GM12878 (cell line): ENCODE measurements around the gene EPB41L4B. TPM values are rescaled to one million over a fixed set of nuclear protein-coding genes. Genes with fewer than 3 reads are reported as not detected.

ENCODE experiments used
- ATAC-seq: fragments of 200-7000 bp; cut with Tn5 transposase; 3 replicates; pipeline ENCODE4 v1.9.1; 2020; ENCODE audit warnings: mild to moderate bottlenecking, moderate library complexity
- BruUV-seq: library from RNA; stranded (reverse); fragments of 400-500 nt; replicated peaks from 2 replicates; lab custom pipeline; 2021; lab: Mats Ljungman, UMichigan
- CTCF ChIA-PET: fragments of 300-600 bp; sonication (Branson Sonifier 250); formaldehyde crosslinking; extraction: SDS; loops from one replicate; lab custom pipeline; 2021; ENCODE audit warnings: inconsistent platforms; lab: Yijun Ruan, JAX
- POLR2A ChIA-PET: fragments of 350-600 bp; formaldehyde crosslinking; extraction: SDS; loops from one replicate; lab custom pipeline; 2021; ENCODE audit warnings: inconsistent platforms; lab: Charles Lee
- RAD21 ChIA-PET: fragments of 300-600 bp; sonication (Branson Sonifier 250); formaldehyde crosslinking; loops from one replicate; lab custom pipeline; 2023; ENCODE audit warnings: antibody characterized with exemption; ENCODE audit not compliant: unreplicated experiment; lab: Charles Lee
- SMC1A ChIA-PET: fragments of 300-600 bp; sonication (Branson Sonifier 250); formaldehyde crosslinking; loops from one replicate; lab custom pipeline; 2023; ENCODE audit not compliant: unreplicated experiment, uncharacterized antibody; lab: Charles Lee
- DNase-seq: peaks from one replicate; pipeline ENCODE4 v3.0.0-alpha.2; 2011; ENCODE audit warnings: low read depth, low spot score
- FAIRE-seq: peaks from 3 replicates; lab custom pipeline; 2011; peaks lifted over from hg19 to GRCh38; lab: Jason Lieb, UNC
- H2AFZ ChIP-seq: 2 replicates; pipeline ENCODE4 v1.6.0; 2011; ENCODE audit warnings: low read depth, low read length, control low read depth; ENCODE audit not compliant: control insufficient read depth
- H3K27ac ChIP-seq: 2 replicates; pipeline ENCODE4 v1.5.1; 2011; ENCODE audit warnings: control low read depth; ENCODE audit not compliant: control insufficient read depth, insufficient read depth
- H3K27me3 ChIP-seq, 2 experiments: replicated peaks in 1 of 2; 2 replicates each; pipeline versions ENCODE4 v1.6.0 to v1.6.1; 2011; ENCODE audit warnings: low read length in 1 of 2; ENCODE audit not compliant: control insufficient read depth in 2 of 2, insufficient read depth in 2 of 2
- H3K36me3 ChIP-seq, 2 experiments: 2 replicates each; pipeline ENCODE4 v1.5.1; 2011; ENCODE audit warnings: low read length in 1 of 2; ENCODE audit not compliant: control insufficient read depth in 2 of 2, insufficient read depth in 2 of 2
- H3K4me1 ChIP-seq: 2 replicates; pipeline ENCODE4 v1.6.1; 2011; ENCODE audit warnings: mild to moderate bottlenecking, low read length, moderate library complexity, mixed read lengths; ENCODE audit not compliant: control insufficient read depth, insufficient read depth
- H3K4me2 ChIP-seq: 2 replicates; pipeline ENCODE4 v1.6.0; 2011; ENCODE audit warnings: control low read depth; ENCODE audit not compliant: control insufficient read depth, insufficient read depth
- H3K4me3 ChIP-seq: fragments of 200-600 bp; sonication (generic); 2 replicates; pipeline ENCODE4 v1.5.1; 2016
- H3K79me2 ChIP-seq: 2 replicates; pipeline ENCODE4 v1.6.0; 2011; ENCODE audit warnings: low read length; ENCODE audit not compliant: control insufficient read depth, insufficient read depth
- H3K9ac ChIP-seq: 2 replicates; pipeline ENCODE4 v1.8.0; 2011; ENCODE audit warnings: low read length, control low read depth, mixed read lengths; ENCODE audit not compliant: control insufficient read depth, insufficient read depth
- H3K9me3 ChIP-seq: replicated peaks from 3 replicates; pipeline ENCODE4 v1.5.1; 2011; ENCODE audit warnings: mild to moderate bottlenecking, low read length; ENCODE audit not compliant: control insufficient read depth, insufficient read depth
- H4K20me1 ChIP-seq: 2 replicates; pipeline ENCODE4 v1.6.0; 2011; ENCODE audit not compliant: control insufficient read depth, insufficient read depth
- CHD2 ChIP-seq: IDR thresholded peaks from 2 replicates; pipeline ENCODE4 v1.6.1; 2011; ENCODE audit warnings: low read depth, low read length, improper control_type of control experiment, borderline replicate concordance
- MAX ChIP-seq: IDR thresholded peaks from 2 replicates; pipeline ENCODE4 v1.6.1; 2012; ENCODE audit warnings: low read depth, low read length, improper control_type of control experiment
- NKRF ChIP-seq: fragments of 450-650 bp; conservative IDR thresholded peaks from 2 replicates; pipeline ENCODE4 v1.6.1; 2017; ENCODE audit warnings: mild to moderate bottlenecking, moderate library complexity
- PML ChIP-seq: IDR thresholded peaks from 2 replicates; pipeline ENCODE4 v1.6.1; 2012; ENCODE audit warnings: low read length, inconsistent platforms
- POLR2AphosphoS5 ChIP-seq: IDR thresholded peaks from 2 replicates; pipeline ENCODE4 v1.6.1; 2011; ENCODE audit warnings: mild to moderate bottlenecking, low read length, inconsistent platforms
- REST ChIP-seq: IDR thresholded peaks from 2 replicates; pipeline ENCODE4 v1.6.1; 2012; ENCODE audit warnings: mild to moderate bottlenecking, low read depth, low read length
- WGBS: methylation state at CpG from one replicate; pipeline ENCODE4 v1.1.6; 2016; ENCODE audit warnings: low lambda C conversion rate; ENCODE audit not compliant: insufficient replicate concordance, insufficient coverage; ENCODE audit errors: missing lambda C conversion rate; 5-methylcytosine and 5-hydroxymethylcytosine counted together
- in situ Hi-C: fragments of 300-500 bp; cut with MboI; formaldehyde crosslinking; loops from 9 replicates; pipeline ENCODE4 v1.14.3; 2018; ENCODE audit warnings: mixed read lengths
- intact Hi-C: fragments of 100-400 bp; cut with micrococcal nuclease; formaldehyde crosslinking; loops from one replicate; pipeline ENCODE4 v1.14.2; 2022; ENCODE audit not compliant: unreplicated experiment
- polyA plus RNA-seq, 11 experiments: library from polyadenylated mRNA; depleted of rRNA in 4 of 11; unstranded in 6 of 11; stranded (reverse) in 5 of 11; fragments of >200 nt; fragmentation: Nextera tagmentation in 4 of 11; fragmentation: Illumina TruSeq in 1 of 11; extraction: Ambion mirVana in 4 of 11; extraction: Trizol in 1 of 11; gene quantifications; 1 replicate in 1 of 11; 2 replicates in 10 of 11; pipeline versions ENCODE4 v1.2.1 to v1.2.3, GENCODE V29; 2011 to 2016; ENCODE audit warnings: inconsistent platforms in 2 of 11, missing spikeins in 2 of 11, low read depth in 1 of 11
- total RNA-seq, 4 experiments: library from RNA; depleted of rRNA in 3 of 4; stranded (reverse); fragments of >200 nt in 3 of 4; fragmentation: Illumina TruSeq in 1 of 4; extraction: Trizol in 1 of 4; gene quantifications; 2 replicates each; pipeline versions ENCODE4 v1.2.1 to v1.2.3, GENCODE V29; 2013 to 2021

Gene EPB41L4B
- total and polyA plus RNA-seq, 10 of the 15 experiments (the other 5 are each of a cell fraction or from before 2014, with no cell fraction given), result 0.04 to 0.75 (median 0.13) TPM; not detected in 1

GRCh38 chr9:109149722-109150121 is 171.1 kb downstream of the EPB41L4B start:
- Histone ChIP-seq H3K9ac (no peak overlapping the region), H3K27ac (no peak overlapping the region), H2AFZ (no peak overlapping the region), H3K27me3 (no peaks in the 10 kb centered on the region), H3K4me3 (no peak overlapping the region), H3K4me2 (no peak overlapping the region), H4K20me1 (no peaks in the 10 kb centered on the region), H3K4me1 (no peaks in the 10 kb centered on the region), H3K79me2 (no peaks in the 10 kb centered on the region), H3K36me3 (no peaks in the 10 kb centered on the region), H3K9me3 (peaks cover 3% of the 10 kb centered on the region; the same call in 2 of the 3 replicates)
- TF ChIP-seq PML, result no peak
- TF ChIP-seq REST, result no peak
- TF ChIP-seq CHD2, result no peak
- no peak for TF ChIP-seq MAX
- no peak for TF ChIP-seq NKRF
- no peak for TF ChIP-seq POLR2AphosphoS5
- in situ Hi-C loops (no loop called here), intact Hi-C loops (no loop called here)
- FAIRE-seq, result no peak
- SMC1A ChIA-PET, result no interaction called here
- WGBS, result 54% methylated on average over 4 of the region's 4 CpGs
- CTCF ChIA-PET, result no interaction called here
- RAD21 ChIA-PET, result no interaction called here
- ATAC-seq, result no peak
- no peak for DNase-seq
- POLR2A ChIA-PET, result no interaction called here
- no TSS peak for BruUV-seq
